Measurements from ENCODE around the gene TDRD9. TPM values are rescaled to one million over a fixed set of nuclear protein-coding genes. Genes with fewer than 3 reads are reported as not detected.

TDRD9 gene
- total and polyA plus RNA-seq, 2 of the 4 experiments (the other 2 are of a cell fraction): 0.07 to 0.18 TPM

GRCh38 chr14:103960457-103961055 lies 32.3 kb downstream of the TDRD9 start:
- TF ChIP-seq NFE2L2 (IDR thresholded peaks at IDR 0.05; ENCODE audit: low read depth, low read length) (no peak), FOS (IDR thresholded peaks at IDR 0.05; ENCODE audit: low read depth, low read length) (no peak), BHLHE40 (IDR thresholded peaks at IDR 0.05; ENCODE audit: low read depth, low read length) (no peak)
- no peaks in the 10 kb centered on the region for H3K4me1 ChIP-seq (ENCODE audit: control insufficient read depth, insufficient read depth, low read length)
- H3K4me2 ChIP-seq (ENCODE audit: low read depth, low read length): no peak overlapping the region
- BruUV-seq (replicated peaks): no TSS peak
- H3K27ac ChIP-seq (ENCODE audit: insufficient read depth, low read length): no peak overlapping the region
- H3K56ac ChIP-seq (ENCODE audit: extremely low read depth, insufficient read depth, low read length): no peak overlapping the region
- H3K18ac ChIP-seq (ENCODE audit: low read depth, low read length): no peak overlapping the region
- no peak overlapping the region for H2BK120ac ChIP-seq (ENCODE audit: low read depth, low read length)
- H4K5ac ChIP-seq (ENCODE audit: low read depth, low read length): no peak overlapping the region
- H3K9me1 ChIP-seq (ENCODE audit: insufficient read depth, low read length): no peaks in the 10 kb centered on the region
- no peak overlapping the region for H2BK5ac ChIP-seq (ENCODE audit: low read depth, low read length, poor library complexity, severe bottlenecking)
- H3K36me3 ChIP-seq (ENCODE audit: control insufficient read depth, insufficient read depth, low read length): no peaks in the 10 kb centered on the region
- no peak overlapping the region for H3K9ac ChIP-seq (ENCODE audit: low read depth, low read length)
- no peak overlapping the region for H2BK15ac ChIP-seq (ENCODE audit: low read depth, low read length)
- H2AFZ ChIP-seq (replicated peaks; ENCODE audit: low read length, poor library complexity): no peak overlapping the region
- no peak overlapping the region for H3K14ac ChIP-seq (replicated peaks; ENCODE audit: low read depth, low read length)
- no peaks in the 10 kb centered on the region for H4K20me1 ChIP-seq (ENCODE audit: insufficient read depth, low read length)
- ChIA-PET POLR2A (ENCODE audit: unreplicated experiment) (no interaction called here), CTCF (no interaction called here)
- H3K27me3 ChIP-seq (ENCODE audit: control insufficient read depth, insufficient read depth, low read length): peaks cover 7% of the 10 kb centered on the region
- dilution Hi-C loops (cut with HindIII; ENCODE audit: low sequenced_read_pairs, unreplicated experiment) (no loop called here), in situ Hi-C loops (cut with MboI; ENCODE audit: low sequenced_read_pairs) (no loop called here), intact Hi-C loops (cut with micrococcal nuclease) (no loop called here)
- H2AK5ac ChIP-seq (ENCODE audit: low read depth, low read length): no peak overlapping the region
- no peaks in the 10 kb centered on the region for H3K79me1 ChIP-seq (ENCODE audit: low read depth in 1 of 2, low read length in 2 of 2)
- H3K4ac ChIP-seq (ENCODE audit: low read depth, low read length): no peak overlapping the region
- 42% methylated on average over 7 of the region's 11 CpGs; no CpG with 5 or more reads in 1 of the 2 experiments for WGBS, 2 experiments (ENCODE audit: extremely low coverage in 2 of 2, insufficient read length in 1 of 2)
- H2BK20ac ChIP-seq (ENCODE audit: low read depth, low read length): no peak overlapping the region
- H3K23ac ChIP-seq (ENCODE audit: low read depth, low read length): no peak overlapping the region
- no peak overlapping the region for H4K8ac ChIP-seq (ENCODE audit: low read depth in 2 of 2, low read length in 2 of 2)
- no peak for ATAC-seq (ENCODE audit: low read depth)
- no peak overlapping the region for H2AK9ac ChIP-seq (replicated peaks; ENCODE audit: low read depth, low read length, poor library complexity)
- no peaks in the 10 kb centered on the region for H3K9me3 ChIP-seq (ENCODE audit: control insufficient read depth, insufficient read depth, low read length)
- H4K91ac ChIP-seq (ENCODE audit: insufficient read depth, low read depth, low read length): no peak overlapping the region
- no peak for DNase-seq
- no peak overlapping the region for H3K4me3 ChIP-seq (ENCODE audit: insufficient read depth, low read depth, low read length)

Measured in IMR-90 (cell line).